Activated CD4-positive, alpha-beta T cell treated with anti-CD3 and anti-CD28 coated beads for 36 hours (primary cell): ENCODE results near the gene TPRKB. TPM values are rescaled to one million over a fixed set of nuclear protein-coding genes. Genes with fewer than 3 reads are reported as not detected.
"Not testable (repeated sequence)": the region's sequence is repeated elsewhere in the genome, so short reads cannot be mapped to it uniquely, and the experiment has no call there.

Experiments used
- ATAC-seq: fragments of 200-7000 bp; cut with Tn5 transposase; one replicate; pipeline ENCODE4 v1.10.0; 2021; ENCODE audit warnings: mild to moderate bottlenecking, moderate library complexity
- CTCF ChIA-PET: fragments of 350-600 bp; sonication (Branson Sonifier 250); formaldehyde crosslinking; loops from one replicate; lab custom pipeline; 2021; ENCODE audit warnings: antibody characterized with exemption; lab: Charles Lee
- POLR2A ChIA-PET: fragments of 350-600 bp; sonication (Branson Sonifier 250); formaldehyde crosslinking; loops from one replicate; lab custom pipeline; 2021; ENCODE audit warnings: antibody characterized with exemption, inconsistent platforms; lab: Charles Lee
- DNase-seq: peaks from one replicate; pipeline ENCODE4 v3.0.0-alpha.2; 2020
- H3K27ac Mint-ChIP-seq: one replicate; pipeline ENCODE4 v1.8.0; 2021; ENCODE audit warnings: mixed read lengths
- H3K27me3 Mint-ChIP-seq: one replicate; pipeline ENCODE4 v1.8.0; 2021; ENCODE audit warnings: mixed read lengths
- H3K36me3 Mint-ChIP-seq: one replicate; pipeline ENCODE4 v1.8.0; 2021; ENCODE audit warnings: low read depth, mixed read lengths
- H3K4me1 Mint-ChIP-seq: one replicate; pipeline ENCODE4 v1.8.0; 2021; ENCODE audit warnings: mixed read lengths
- H3K4me3 Mint-ChIP-seq: one replicate; pipeline ENCODE4 v1.8.0; 2021; ENCODE audit warnings: mild to moderate bottlenecking, moderate library complexity, mixed read lengths
- H3K9me3 Mint-ChIP-seq: one replicate; pipeline ENCODE4 v1.8.0; 2021; ENCODE audit warnings: low read depth, mixed read lengths
- intact Hi-C, 2 experiments: fragments of 100-400 bp; cut with DNase I in 1 of 2; cut with micrococcal nuclease in 1 of 2; formaldehyde crosslinking; loops; one replicate each; pipeline versions ENCODE4 v1.14.2 to v1.15.1; 2022 to 2024; cut with DNase I, micrococcal nuclease
- total RNA-seq, 2 experiments: library from RNA; stranded (reverse); gene quantifications; one replicate each; pipeline ENCODE4 v1.2.3, GENCODE V29; 2021

Gene TPRKB
- total RNA-seq, 2 experiments from 2014 or later, result 23.3 to 35.3 TPM

DNA sequence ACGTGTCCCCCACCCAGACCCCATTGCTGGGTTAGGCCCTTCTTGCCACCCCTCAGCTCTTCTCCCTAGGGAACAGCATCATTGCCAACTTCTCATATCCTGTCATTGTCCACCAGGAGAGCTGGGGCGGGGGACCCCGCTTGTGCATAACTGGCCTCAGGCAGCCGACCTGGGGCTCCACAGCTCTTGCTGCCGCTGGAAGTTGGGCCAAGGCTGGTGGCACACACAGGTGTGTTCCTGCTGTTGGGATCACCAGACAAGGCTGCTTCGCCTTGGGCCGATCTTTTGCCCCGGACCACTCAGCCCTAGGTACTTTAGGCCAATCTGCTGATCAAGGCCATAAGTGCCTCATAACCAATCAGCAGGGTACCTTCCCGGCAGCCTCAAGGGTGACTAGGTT is 28.6 kb downstream of the TPRKB start:
- POLR2A ChIA-PET, result no interaction called here

DNA sequence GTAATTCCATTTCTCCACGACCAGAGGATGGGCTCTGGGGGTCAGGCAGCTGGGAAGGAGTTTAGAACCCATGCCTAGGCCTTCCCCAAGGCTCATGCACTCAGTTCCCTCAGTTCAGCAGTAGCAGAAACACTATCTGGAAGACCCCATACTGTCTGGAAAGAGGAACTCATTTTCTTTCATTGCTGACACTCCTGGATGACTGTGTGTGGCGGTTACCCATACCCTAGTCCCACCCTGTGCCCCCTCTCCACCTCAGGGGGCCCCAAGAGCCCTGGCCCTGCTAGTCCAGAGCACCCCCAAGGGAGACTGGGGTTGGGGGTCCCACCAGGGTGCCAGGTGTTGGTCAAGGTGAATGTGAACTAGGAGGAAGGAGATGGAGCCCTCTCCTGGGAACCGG is 29.5 kb downstream of the TPRKB start:
- no peak overlapping the region for H3K27ac Mint-ChIP-seq
- DNase-seq, result no peak
- ChIA-PET CTCF (no interaction called here), POLR2A (no interaction called here)
- no peaks in the 10 kb centered on the region for H3K9me3 Mint-ChIP-seq
- peaks cover 9% of the 10 kb centered on the region for H3K27me3 Mint-ChIP-seq
- H3K36me3 Mint-ChIP-seq, result no peaks in the 10 kb centered on the region
- no peaks in the 10 kb centered on the region for H3K4me1 Mint-ChIP-seq
- no peak for ATAC-seq
- H3K4me3 Mint-ChIP-seq, result no peak overlapping the region
- intact Hi-C loops, result no loop called here

More for the DNA sequence above, 28.6 kb downstream of the TPRKB start:
- H3K4me1 Mint-ChIP-seq, result no peaks in the 10 kb centered on the region
- peaks cover 9% of the 10 kb centered on the region for H3K27me3 Mint-ChIP-seq
- intact Hi-C loops, result no loop called here
- CTCF ChIA-PET, result no interaction called here
- no peaks in the 10 kb centered on the region for H3K36me3 Mint-ChIP-seq
- no peak overlapping the region for H3K4me3 Mint-ChIP-seq
- DNase-seq (no peak), ATAC-seq (no peak)
- peaks cover under 1% of the 10 kb centered on the region for H3K9me3 Mint-ChIP-seq
- H3K27ac Mint-ChIP-seq, result no peak overlapping the region

DNA sequence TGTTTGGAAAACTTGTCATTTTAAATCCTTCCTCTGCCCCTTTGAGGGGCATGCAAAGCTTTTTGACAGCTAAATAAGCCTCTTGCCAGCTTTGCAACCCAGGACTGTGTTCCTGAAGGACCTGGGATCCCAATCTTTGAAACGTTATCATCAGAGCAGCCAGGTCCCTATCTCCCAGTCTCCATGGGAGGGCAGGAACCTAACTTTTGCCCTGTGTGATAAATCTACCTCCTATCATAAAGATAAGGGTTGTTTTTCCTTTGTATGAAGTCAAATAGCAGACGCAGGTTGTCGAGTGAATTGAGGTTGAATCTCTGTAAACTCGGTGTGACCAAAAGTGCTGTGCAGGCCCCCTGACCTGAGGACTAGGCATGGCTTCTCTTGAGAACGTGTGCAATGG is 30.1 kb downstream of the TPRKB start:
- H3K4me1 Mint-ChIP-seq, result no peaks in the 10 kb centered on the region

DNA sequence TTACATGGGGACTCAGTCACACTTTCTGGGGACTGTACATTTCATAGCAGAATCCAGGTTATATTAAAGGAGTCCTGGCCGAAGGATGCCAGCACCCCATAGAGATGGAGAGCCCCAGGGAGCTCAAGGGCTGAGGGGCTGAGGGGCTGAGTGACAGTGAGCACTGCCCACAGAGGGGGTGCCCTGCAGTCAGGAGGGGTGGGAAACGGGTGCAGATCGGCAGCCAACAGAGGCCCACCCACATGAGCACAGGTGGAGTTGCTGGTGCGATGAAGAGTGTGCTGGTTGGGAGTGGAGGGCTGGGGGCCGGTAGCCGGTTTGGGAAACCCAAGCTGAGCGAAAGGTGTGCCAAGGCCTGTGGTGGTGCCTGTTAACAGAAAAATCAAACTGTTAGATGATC is 32.1 kb downstream of the TPRKB start:
- peaks cover 11% of the 10 kb centered on the region for H3K27me3 Mint-ChIP-seq
- no peaks in the 10 kb centered on the region for H3K9me3 Mint-ChIP-seq
- ChIA-PET CTCF (no interaction called here), POLR2A (no interaction called here)
- H3K27ac Mint-ChIP-seq, result no peak overlapping the region
- no peaks in the 10 kb centered on the region for H3K4me1 Mint-ChIP-seq
- no peaks in the 10 kb centered on the region for H3K36me3 Mint-ChIP-seq
- DNase-seq, result no peak
- intact Hi-C loops, result no loop called here
- ATAC-seq, result no peak
- no peak overlapping the region for H3K4me3 Mint-ChIP-seq

More for the DNA sequence above, 30.1 kb downstream of the TPRKB start:
- ChIA-PET CTCF (no interaction called here), POLR2A (no interaction called here)
- no peak for ATAC-seq
- H3K9me3 Mint-ChIP-seq, result no peaks in the 10 kb centered on the region
- H3K27me3 Mint-ChIP-seq, result peaks cover 11% of the 10 kb centered on the region
- no peak overlapping the region for H3K27ac Mint-ChIP-seq
- no peak overlapping the region for H3K4me3 Mint-ChIP-seq
- no peaks in the 10 kb centered on the region for H3K36me3 Mint-ChIP-seq
- intact Hi-C loops, result no loop called here
- no peak for DNase-seq

DNA sequence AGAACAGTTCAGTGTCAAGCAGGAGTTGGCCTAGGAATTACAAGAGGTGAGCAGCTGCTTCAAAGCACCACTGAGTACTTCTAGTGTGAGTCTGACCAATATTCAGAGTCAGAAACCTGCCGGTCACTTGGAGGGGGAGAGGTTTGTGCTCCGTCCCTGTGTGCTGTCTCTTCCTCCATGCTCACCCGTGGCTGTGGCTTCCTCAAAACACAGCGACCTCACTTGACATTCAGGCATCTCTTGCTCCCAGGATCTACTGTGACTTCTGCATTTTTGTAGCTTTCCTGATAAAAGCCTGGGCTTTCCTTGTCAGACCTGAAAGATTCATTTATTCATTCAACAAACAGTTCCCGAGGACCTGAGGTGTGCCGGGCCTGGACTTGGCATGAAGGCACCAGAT is 32.9 kb downstream of the TPRKB start:
- no peak overlapping the region for H3K4me3 Mint-ChIP-seq
- ATAC-seq (no peak), DNase-seq (no peak)
- H3K27me3 Mint-ChIP-seq, result peaks cover 7% of the 10 kb centered on the region
- ChIA-PET POLR2A (no interaction called here), CTCF (no interaction called here)
- no peaks in the 10 kb centered on the region for H3K4me1 Mint-ChIP-seq
- H3K27ac Mint-ChIP-seq, result no peak overlapping the region
- H3K9me3 Mint-ChIP-seq, result no peaks in the 10 kb centered on the region
- no peaks in the 10 kb centered on the region for H3K36me3 Mint-ChIP-seq
- intact Hi-C loops, result no loop called here

DNA sequence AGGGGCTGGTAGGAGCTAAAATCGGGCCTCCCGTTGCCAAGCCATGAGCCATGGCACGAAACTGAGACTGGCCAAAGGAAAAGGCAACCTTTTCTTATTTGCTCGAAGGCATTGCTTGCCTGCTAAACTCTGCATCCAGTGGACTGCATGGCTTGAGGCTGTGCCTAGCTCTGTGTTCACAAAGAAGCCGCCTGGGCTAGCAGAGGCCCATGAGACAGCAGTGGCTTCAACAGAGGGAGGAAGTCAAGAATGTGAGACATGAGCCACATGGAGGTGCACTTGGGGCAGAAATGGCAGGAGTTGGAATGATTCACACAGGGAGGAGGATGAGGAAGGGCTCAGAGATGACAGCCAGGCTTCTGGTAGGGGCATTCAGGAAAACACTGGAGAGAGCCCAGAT is 33.5 kb downstream of the TPRKB start:
- ChIA-PET CTCF (no interaction called here), POLR2A (no interaction called here)
- Mint-ChIP-seq H3K27me3 (peaks cover 7% of the 10 kb centered on the region), H3K27ac (no peak overlapping the region), H3K4me1 (no peaks in the 10 kb centered on the region), H3K9me3 (no peaks in the 10 kb centered on the region), H3K4me3 (no peak overlapping the region), H3K36me3 (no peaks in the 10 kb centered on the region)
- ATAC-seq (no peak), DNase-seq (no peak)
- intact Hi-C loops, result no loop called here

DNA sequence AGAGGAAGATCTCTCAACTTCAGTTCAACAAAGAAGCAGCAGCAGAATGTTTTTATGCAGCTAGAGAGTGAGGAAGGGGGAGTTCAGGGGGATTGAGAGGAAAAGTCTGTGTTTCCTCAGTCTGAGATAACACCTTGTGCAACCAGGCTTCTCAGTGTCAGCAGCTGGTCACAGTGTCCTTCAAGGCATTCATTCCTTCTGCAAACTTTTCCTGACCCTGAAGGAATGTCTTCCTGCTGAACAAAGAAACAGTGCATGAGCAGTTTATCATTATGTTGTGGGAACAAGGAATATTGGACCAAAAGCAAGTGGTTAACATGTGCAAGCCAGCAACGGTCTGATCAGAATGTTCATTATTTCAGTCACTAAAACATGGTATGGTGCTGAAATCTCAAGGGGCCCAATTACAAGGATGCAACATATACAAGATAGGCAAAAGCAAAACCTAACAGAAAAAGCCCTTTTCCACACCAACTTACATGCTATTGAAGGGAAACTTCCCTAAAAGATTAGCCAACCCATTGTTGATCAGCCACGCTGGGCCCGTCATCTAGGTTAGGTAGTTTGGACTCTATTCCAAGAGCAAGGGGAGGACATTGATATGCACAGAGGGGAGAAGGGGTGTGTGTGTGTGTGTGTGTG is 34.2 kb downstream of the TPRKB start:
- intact Hi-C loops, DNase-seq, ATAC-seq, H3K4me1 Mint-ChIP-seq, H3K27me3 Mint-ChIP-seq, H3K27ac Mint-ChIP-seq, POLR2A ChIA-PET, H3K4me3 Mint-ChIP-seq, CTCF ChIA-PET, H3K9me3 Mint-ChIP-seq, H3K36me3 Mint-ChIP-seq: not testable (repeated sequence)

DNA sequence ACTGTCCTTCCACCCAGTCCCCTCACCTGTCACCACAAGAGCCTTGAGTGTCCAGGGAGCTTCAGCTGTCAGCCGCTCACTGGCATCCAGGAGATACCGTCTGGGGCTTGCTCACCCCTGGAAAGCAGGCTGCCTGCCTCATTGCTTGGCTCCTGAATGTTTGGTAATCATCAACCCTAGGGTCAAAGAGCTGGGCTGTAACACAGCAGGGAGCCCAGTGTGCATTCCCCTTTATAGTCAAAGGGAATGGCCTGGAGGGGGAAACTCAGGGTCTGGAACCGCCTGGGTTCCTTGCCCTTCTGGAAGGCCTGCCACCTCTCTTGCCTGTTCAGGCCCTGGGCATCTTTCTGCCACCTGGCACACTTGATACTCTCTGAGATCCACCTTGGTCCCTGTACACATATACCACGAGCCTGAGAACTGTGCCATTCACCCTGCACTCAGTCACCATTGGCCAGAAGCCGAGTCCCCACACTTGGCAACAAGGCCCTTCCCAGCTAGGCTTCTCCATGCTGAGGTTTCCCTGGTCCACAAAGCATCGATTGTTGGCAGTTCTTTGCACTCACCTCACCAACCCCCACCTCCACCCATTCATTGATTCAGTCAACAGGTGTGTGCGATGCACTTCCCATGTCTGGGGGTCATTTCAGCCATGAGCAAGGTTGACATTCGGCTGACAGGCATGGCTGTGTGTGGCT is 35.0 kb downstream of the TPRKB start:
- DNase-seq (no peak), ATAC-seq (no peak)
- POLR2A ChIA-PET, result no interaction called here
- H3K4me1 Mint-ChIP-seq, result no peaks in the 10 kb centered on the region
- peaks cover 7% of the 10 kb centered on the region for H3K27me3 Mint-ChIP-seq
- H3K27ac Mint-ChIP-seq, result no peak overlapping the region
- intact Hi-C loops, result no loop called here
- H3K9me3 Mint-ChIP-seq, result peaks cover 5% of the 10 kb centered on the region
- no peak overlapping the region for H3K4me3 Mint-ChIP-seq
- no peaks in the 10 kb centered on the region for H3K36me3 Mint-ChIP-seq
- CTCF ChIA-PET, result no interaction called here

DNA sequence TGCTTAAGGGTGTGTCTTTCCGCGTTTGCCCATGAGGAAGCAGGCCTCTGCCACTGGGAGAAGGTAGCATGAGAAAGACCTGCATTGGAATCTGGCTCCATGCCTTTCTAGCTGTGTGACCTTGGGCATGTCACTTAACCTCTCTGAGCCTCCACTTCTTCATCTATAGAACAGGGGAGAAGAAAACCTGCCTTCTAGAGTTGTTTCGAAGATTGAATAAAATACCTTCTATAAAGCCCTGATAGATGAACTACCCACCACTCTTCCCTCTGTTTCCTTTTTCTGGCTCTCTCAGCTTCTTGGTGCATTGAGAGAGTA is 35.7 kb downstream of the TPRKB start:
- H3K36me3 Mint-ChIP-seq, intact Hi-C loops, POLR2A ChIA-PET, H3K4me1 Mint-ChIP-seq, DNase-seq, H3K4me3 Mint-ChIP-seq, H3K27me3 Mint-ChIP-seq, CTCF ChIA-PET, H3K9me3 Mint-ChIP-seq, H3K27ac Mint-ChIP-seq, ATAC-seq: not testable (repeated sequence)

DNA sequence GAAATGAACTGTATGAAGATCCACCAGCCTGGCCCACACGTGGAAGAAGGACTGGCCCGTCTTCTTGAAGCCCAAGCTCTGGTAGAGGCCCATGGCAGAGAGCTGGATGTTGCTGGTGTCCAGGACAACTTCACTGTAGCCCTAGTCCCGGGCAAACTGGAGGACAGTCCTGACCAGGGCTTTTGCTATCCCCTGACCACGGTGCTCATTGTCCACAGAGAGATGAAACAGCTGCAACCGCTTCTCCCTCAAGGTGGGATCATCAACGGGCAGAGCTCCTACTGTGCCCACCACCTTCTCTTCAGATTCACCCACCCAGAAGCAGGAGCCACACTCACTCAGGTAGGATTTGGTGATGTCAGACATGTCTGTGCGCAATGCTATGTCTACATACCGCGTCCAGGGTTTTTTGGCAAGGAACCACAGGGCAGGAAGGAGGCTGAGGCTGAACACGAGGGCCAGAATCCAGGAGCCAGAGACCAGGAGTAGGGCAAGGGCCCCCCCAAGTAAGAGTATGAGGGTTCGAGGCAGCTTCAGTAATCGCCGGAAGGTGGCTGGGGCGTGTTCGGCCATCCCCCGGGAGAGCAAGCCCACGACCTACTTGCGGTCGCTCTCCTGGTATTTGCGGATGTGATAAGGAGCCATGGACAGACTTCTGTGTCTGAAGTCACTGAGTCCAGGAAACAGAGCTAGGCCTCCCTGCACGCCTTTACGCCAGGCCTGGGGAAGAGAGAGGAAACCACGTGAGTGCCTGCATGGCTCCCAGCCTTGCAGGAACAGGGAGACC is 36.3 kb downstream of the TPRKB start:
- DNase-seq (no peak), ATAC-seq (no peak)
- Mint-ChIP-seq H3K27ac (no peak overlapping the region), H3K4me3 (no peak overlapping the region), H3K36me3 (no peaks in the 10 kb centered on the region), H3K9me3 (peaks cover 5% of the 10 kb centered on the region), H3K4me1 (no peaks in the 10 kb centered on the region), H3K27me3 (peaks cover 7% of the 10 kb centered on the region)
- ChIA-PET CTCF (interaction anchor here (0.9 to 1.3 kb wide), 2 partner anchors 10 to 11 kb away, joined by 3 to 6 read pairs; no protein-coding TSS in a partner anchor), POLR2A (interaction anchor here (0.6 kb wide), 1 partner anchor 330 kb away, joined by 5 read pairs; no protein-coding TSS in a partner anchor)
- intact Hi-C loops, result no loop called here

DNA sequence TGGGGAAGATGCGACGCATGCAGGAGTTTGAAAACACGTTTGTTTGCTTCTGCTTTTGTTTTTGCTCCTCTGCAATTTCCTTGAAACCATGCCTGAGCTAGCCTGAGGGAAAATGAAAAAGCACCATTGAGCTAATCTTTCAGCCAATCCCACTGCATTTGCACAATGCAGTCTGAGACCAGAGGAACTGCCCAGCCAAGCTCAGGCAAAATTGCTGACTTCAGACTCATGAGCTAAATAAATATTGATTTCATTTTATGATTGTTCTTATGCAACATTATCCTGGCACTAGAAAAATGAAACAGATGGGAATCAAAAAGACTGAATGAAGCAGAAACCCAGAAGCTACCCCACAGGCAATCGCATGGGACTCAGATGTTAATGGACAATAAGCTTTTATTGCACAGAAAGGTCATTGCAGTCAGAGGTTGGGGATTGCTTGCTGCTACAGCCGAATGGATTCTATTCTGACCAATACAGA is 37.0 kb downstream of the TPRKB start:
- ATAC-seq, result no peak
- Mint-ChIP-seq H3K4me3 (no peak overlapping the region), H3K4me1 (no peaks in the 10 kb centered on the region), H3K27me3 (peaks cover 7% of the 10 kb centered on the region), H3K36me3 (no peaks in the 10 kb centered on the region), H3K27ac (no peak overlapping the region), H3K9me3 (peaks cover 5% of the 10 kb centered on the region)
- DNase-seq, result no peak
- intact Hi-C loops, result no loop called here
- CTCF ChIA-PET, result interaction anchor here (0.9 to 1.3 kb wide), 2 partner anchors 9 to 11 kb away, joined by 3 to 6 read pairs; no protein-coding TSS in a partner anchor
- POLR2A ChIA-PET, result interaction anchor here (0.6 kb wide), 1 partner anchor 331 kb away, joined by 5 read pairs; no protein-coding TSS in a partner anchor
